Stimulated activated CD8-positive, alpha-beta memory T cell treated with anti-CD3 and anti-CD28 coated beads, Interleukin-4, amount 100 ng/mL, for 48 hours (primary cell): ENCODE results near the gene SOCS7.
"Not testable (repeated sequence)": the region's sequence is repeated elsewhere in the genome, so short reads cannot be mapped to it uniquely, and the experiment has no call there.

ENCODE experiments used
- DNase-seq: peaks from one replicate; pipeline ENCODE4 v3.0.0-alpha.2; 2020

SOCS7 gene

GRCh38 chr17:38421871-38422827 lies 70.5 kb downstream of the SOCS7 start:
- no peak for DNase-seq

GRCh38 chr17:38424297-38424972 lies 72.8 kb downstream of the SOCS7 start:
- no peak for DNase-seq

- DNase-seq, result no peak
Observed at GRCh38 chr17:38425031-38425430, 73.4 kb downstream of the SOCS7 start.

DNA sequence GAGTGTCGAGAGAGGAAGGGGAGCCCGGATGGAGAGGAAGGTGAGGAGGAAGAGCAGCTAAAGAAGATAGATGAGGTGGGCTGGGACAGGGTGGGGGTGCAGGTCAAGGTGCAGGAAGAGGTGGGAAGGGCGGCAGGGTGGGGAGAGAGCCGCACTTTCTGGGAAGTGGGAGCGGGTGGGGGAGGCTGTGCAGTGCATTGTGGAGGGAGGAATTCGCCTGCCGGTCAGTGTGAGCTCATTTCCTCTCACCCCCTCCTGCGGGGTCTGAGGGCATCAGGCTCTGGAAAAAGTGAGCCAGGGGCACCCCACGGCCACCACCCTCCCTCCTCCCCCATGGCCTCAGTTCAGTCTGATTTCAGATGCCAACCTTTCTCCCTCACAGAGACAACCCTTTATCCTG lies 74.1 kb downstream of the SOCS7 start:
- no peak for DNase-seq

DNA sequence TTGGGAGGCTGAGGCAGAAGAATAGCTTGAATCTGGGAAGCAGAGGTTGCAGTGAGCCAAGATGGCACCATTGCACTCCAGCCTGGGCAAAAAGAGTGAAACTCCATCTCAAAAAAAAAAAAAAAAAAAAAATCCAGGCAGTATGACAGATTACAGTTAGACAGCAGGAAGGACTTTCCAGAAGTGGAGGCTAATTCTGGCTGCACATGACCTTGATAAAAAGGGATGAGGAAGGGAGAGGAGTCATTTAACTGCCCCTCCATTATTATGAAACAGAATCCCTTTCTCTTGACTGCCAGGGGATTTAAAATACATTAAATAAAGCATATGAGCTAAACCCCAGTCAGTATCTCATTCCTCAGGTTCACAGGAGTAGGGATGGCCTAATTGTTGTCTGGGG lies 74.8 kb downstream of the SOCS7 start:
- no peak for DNase-seq

DNA sequence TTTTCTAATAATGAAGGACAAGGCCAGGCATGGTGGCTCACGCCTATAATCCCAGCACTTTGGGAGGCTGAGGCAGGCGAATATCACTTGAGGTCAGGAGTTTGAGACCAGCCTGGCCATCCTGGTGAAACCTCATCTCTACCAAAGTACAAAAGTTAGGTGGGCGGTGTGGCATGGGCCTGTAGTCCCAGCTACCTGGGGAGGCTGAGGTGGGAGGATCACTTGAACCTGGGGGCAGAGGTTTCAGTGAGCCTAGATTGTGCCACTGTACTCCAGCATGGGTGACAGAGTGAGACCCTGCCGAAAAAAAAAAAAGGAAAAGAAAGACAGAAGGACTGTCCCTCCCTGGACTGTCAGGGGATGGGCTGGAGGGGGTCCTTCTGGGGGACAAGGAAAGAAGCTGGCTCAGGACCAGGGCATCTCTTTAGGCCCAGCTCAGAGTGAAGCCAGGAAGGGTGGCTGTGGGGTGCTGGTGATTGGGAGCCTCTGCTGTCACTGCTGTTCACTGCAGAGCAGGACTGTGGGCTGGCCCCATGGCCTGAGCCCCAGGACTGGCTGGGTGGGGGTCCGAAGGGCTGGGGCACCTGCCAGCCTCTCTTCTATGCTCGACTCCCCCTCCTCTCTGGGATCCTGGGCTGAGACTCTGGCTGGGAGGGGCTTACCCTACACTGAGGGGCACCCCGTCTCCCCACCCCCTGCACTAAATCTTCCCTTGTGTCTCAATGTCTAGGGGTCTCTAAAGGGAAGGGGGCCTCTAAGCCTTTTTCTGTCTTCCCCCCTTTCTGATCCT lies 75.7 kb downstream of the SOCS7 start:
- no peak for DNase-seq

- DNase-seq, result peak; percentile 45
Observed at GRCh38 chr17:38428112-38428642, 76.5 kb downstream of the SOCS7 start, which contains the start of gene ARHGAP23. TSS of gene ARHGAP23 (plus strand) at chr17:38428464. CDS start at chr17:38428486, 22 bp downstream.

GRCh38 chr17:38428643-38429371 lies 77.2 kb downstream of the SOCS7 start:
- no peak for DNase-seq

GRCh38 chr17:38429476-38430100 lies 77.9 kb downstream of the SOCS7 start:
- no peak for DNase-seq

- DNase-seq, result no peak
Observed at GRCh38 chr17:38430316-38430715, 78.7 kb downstream of the SOCS7 start.

GRCh38 chr17:38430822-38431221 lies 79.2 kb downstream of the SOCS7 start:
- no peak for DNase-seq

GRCh38 chr17:38431346-38432145 lies 79.9 kb downstream of the SOCS7 start:
- no peak for DNase-seq

- DNase-seq, result no peak
Observed at GRCh38 chr17:38434178-38434665, 82.6 kb downstream of the SOCS7 start.

DNA sequence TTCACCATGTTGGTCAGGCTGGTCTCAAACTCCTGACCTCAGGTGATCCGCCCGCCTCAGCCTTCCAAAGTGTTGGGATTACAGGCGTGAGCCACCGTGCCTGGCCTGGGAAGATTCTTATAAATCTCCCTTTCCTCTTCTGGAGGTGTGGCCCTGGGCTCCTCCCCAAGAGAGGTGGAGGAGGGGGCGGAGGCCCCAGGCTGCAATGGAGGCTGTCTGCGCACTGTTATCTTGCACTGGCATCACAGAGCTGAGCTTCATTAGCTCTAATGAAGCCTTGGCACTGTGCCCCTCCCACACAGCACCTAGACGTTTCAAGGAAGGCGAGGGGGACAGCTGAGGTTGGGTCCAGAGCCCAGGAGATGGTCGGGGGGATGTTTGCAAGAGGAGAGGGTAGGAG lies 84.2 kb downstream of the SOCS7 start:
- no peak for DNase-seq

- no peak for DNase-seq
Observed at GRCh38 chr17:38436386-38436785, 84.7 kb downstream of the SOCS7 start.

DNA sequence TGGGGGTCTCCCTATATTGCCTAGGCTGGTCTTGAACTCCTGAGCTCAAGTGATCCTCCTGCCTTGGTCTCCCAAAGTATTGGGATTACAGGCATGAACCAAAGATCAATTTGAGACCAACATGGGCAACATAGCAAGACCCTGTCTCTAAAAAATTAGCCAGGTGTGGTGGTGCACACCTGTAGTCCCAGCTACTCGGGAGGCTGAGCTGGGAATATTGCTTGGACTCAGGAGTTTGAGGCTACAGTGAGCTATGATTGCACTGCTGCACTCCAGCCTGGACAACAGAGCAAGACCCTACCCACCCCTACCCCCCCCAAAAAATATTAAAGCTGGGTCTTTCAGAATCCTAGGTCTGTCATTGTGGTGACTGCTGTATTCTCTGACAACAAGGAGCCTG lies 85.7 kb downstream of the SOCS7 start:
- DNase-seq, result not testable (repeated sequence)

GRCh38 chr17:38439436-38439835 lies 87.8 kb downstream of the SOCS7 start:
- no peak for DNase-seq

DNA sequence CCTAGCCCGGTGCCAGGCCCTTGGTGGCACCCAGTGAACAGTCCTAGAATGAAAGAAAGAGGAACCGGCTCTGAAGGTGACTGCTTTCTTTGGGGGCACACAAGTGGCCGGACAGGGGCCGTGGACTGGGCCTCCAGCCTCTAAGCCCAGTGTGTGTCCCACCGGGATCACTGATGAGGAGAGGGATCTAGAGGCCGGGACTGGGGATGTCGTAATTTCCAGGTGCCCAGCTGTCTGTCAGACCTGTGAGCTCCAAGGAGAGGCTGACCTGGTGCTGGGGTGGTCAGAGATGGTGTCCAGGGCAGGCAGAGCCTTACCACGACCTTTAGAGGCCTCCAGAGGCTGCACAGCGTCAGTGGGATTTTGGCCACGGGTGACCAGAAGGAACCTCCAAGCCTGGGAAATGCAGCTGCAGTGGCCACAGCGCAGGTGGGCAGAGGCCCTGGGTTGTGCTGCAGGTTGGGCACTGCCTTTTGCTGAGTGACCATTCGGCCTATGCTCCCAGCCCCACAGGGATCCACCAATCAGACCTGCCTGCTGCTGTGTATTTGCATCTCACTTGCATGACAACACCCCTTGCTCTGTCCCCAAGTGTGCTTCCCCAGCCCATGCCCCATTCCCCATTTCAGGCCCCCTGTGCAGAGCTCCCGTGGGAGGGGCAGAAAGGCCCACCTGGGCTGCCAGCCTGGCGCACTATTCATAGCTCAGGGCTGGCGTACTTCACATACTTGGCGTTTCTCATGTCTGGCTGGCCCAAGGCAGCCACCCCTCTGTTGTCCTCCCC lies 89.2 kb downstream of the SOCS7 start:
- no peak for DNase-seq

GRCh38 chr17:38441429-38442061 lies 89.9 kb downstream of the SOCS7 start:
- DNase-seq, result no peak
